Eye (tissue), 1 donor: ENCODE results near the gene SRSF2.
A peak's percentile ranks its signal among the peaks of the same experiment; 100 is the strongest.
"Not testable (repeated sequence)": the region's sequence is repeated elsewhere in the genome, so short reads cannot be mapped to it uniquely, and the experiment has no call there.

ENCODE experiments used
- DNase-seq: peaks from one replicate; pipeline ENCODE4 v3.0.0-alpha.2; 2015

Gene SRSF2

GRCh38 chr17:76737676-76738467 lies 741 bp upstream of the SRSF2 start, which contains the start of gene MFSD11:
MFSD11 (plus strand) TSS chr17:76738119; CDS start chr17:76738353, 234 bp downstream.
- DNase-seq, result peak; percentile 98

DNA sequence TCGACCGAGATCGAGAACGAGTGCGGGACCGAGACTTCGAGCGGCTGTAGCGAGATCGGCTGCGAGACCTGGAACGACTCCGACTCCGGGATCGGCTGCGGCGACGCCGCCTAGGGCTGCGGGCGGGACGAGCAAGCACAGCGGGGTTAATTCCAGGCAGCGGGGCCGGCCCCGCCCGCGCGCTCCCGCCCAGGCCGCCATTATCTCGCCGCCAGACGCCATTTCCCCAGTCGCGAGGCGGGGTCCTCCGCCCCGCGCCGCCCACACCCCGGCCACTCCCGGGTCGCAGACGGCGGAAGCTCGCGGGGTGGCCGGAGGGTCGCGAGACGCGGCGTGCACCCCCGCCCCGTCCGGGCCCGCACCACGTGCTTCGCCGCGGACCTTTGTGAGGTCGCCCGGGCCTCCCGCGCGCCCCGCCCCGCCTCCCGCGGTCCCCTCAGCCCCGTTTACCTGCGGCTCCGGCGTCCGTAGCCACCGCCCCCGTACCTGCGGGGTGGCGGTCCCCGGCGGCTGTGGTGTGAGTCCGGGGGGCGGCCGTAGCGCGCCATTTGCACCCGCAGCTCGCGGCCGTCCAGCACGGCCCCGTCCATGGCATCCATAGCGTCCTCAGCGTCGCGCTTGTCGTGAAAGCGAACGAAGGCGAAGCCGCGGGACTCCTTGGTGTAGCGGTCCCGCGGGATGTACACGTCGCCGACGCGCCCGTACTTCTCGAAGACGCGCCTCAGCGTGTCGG lies 616 bp downstream of the SRSF2 start:
- DNase-seq, result peak; percentile 88

- DNase-seq, result no peak
These were observed 1.4 kb downstream of the SRSF2 start for GRCh38 chr17:76735586-76736348.

DNA sequence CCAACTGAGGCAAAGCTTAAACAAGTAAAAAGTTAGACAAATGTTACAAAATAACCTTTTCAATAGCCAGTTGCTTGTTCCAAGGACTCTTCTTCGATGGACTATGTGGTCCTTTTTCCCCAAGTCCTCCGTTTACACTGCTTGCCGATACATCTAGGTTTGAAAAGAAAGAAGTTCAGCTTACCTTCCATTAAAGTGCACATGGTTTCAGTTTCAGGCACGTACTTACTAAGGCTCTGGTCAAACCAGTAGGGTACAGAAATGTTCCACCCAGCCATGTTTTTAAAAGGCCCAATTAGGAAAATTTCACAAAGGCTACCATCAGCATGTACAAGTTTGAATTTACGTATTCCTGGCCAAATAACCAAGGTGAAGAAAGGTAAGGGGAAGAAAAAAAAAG lies 2.1 kb downstream of the SRSF2 start:
- no peak for DNase-seq

DNA sequence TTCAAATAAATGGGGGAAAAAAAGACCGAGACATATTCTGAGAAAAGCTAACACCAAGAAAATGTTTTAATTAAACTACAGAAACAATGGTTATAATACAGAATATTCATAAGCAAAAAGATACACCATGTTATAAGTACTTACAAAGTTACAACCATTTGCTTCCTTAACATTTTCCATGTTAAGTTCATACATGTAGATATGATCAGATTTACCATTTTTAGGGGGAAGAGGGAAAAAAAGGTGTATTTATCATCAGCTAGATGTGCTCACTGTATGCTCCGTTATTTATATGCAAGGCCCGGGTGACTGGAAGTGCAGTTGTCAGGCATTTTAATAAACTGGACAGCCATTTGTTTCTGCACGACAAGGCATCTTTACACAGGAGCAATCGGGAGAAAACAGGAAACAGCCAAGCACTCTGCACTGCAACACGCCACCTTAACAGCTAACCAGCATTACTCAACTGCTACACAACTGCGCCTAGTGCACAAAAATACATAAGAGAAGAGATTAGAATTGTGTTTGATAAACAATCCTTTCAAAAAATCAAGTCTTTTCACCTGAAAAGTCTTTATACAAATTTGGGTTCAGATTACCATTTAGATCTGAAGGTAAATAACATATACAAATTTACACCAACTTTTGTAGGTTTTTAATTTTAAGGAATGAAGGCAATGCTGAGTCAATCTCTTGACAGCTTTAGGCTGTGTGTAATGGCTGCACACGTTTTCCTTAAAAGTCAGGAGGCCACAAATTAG lies 2.9 kb downstream of the SRSF2 start:
- DNase-seq, result no peak

- DNase-seq, result no peak
These were observed 3.5 kb downstream of the SRSF2 start for GRCh38 chr17:76733618-76733957.

GRCh38 chr17:76732734-76733617 lies 4.2 kb downstream of the SRSF2 start:
- DNase-seq, result no peak

GRCh38 chr17:76731800-76732733 lies 5.1 kb downstream of the SRSF2 start:
- DNase-seq, result not testable (repeated sequence)

DNA sequence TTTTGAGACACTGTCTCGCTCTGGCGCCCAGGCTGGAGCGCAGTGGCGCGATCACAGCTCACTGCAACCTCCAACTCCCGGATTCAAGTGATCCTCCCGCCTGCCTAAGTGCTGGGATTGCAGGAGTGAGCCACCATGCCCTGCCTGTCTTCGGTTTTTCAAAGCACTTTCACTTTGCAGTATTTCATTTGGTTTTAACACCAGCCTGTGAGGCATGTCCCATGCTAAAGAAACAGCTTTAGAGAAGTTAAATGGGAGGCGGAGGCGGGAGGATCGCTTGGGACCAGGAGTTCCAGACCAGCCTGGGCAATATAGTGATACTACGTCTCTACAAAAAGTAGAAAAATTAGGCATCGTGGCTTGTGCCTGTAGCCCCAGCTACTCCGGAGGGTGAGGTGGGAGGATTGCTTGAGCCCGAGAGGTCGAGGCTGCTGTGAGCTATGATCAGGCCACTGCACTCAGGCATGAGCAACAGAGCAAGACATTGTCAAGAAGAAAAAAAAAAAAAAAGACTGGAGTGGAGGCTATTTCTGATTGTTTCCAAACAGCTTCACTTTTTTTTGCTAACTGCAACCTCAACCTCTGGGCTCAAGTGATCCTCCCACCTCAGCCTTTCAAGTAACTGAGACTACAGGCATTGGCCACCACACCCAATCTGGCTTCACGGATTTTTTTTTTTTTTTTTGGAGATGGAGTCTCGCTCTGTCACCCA lies 9.2 kb downstream of the SRSF2 start:
- DNase-seq, result no peak

GRCh38 chr17:76726776-76727718 lies 10.1 kb downstream of the SRSF2 start, which contains the start of gene METTL23:
METTL23 (plus strand) TSS chr17:76726839; CDS start chr17:76729711, 2,872 bp downstream.
- DNase-seq, result peak; percentile 89

- peak; percentile 95 for DNase-seq
These were observed 10.8 kb downstream of the SRSF2 start, which contains the start of gene JMJD6 for GRCh38 chr17:76726231-76726775. JMJD6 (minus strand) TSS chr17:76726606; CDS start chr17:76726475, 131 bp downstream.

- DNase-seq, result peak; percentile 67
These were observed 11.4 kb downstream of the SRSF2 start for GRCh38 chr17:76725580-76726230.

GRCh38 chr17:76723812-76724211 lies 13.3 kb downstream of the SRSF2 start:
- DNase-seq, result no peak

DNA sequence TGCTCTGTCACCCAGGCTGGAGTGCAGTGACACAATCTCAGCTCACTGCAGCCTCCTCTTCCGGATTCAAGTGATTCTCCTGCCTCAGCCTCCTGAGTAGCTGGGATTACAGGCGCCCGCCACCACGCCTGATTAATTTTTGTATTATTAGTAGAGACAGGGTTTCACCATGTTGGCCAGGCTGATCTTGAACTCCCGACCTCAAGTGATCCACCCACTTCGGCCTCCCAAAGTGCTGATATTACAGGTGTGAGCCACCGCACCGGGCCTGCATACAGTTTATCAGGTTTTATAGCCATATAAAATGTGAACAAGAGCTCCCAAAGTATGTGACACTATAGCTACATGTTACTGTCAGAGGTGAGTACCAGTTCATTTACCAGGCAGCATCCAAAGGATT lies 14.2 kb downstream of the SRSF2 start:
- not testable (repeated sequence) for DNase-seq

GRCh38 chr17:76722279-76722678 lies 14.9 kb downstream of the SRSF2 start:
- no peak for DNase-seq

DNA sequence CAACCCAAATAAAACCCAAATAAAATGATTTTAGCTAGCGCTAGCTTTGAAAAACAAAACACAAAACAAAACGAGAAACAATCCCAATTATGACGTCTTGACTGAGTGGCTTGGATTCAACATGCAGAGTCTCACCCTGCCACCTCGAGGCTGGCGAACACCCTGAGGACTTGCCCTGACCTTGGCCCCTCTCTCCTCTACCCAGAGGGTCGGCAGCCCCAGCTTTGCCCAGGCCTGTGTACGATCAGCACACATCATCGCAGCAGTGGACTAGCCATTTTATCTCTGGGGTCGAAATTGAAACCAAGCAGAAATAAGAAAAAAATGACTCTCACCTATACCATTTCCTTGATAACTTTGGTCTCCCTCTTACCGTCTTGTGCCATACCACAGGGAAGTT lies 15.7 kb downstream of the SRSF2 start:
- no peak for DNase-seq

GRCh38 chr17:76720941-76721340 lies 16.2 kb downstream of the SRSF2 start:
- DNase-seq, result no peak
